HG03439 (cell line): ENCODE results near the gene HES5.

ENCODE experiments used
- ATAC-seq: cut with Tn5 transposase; IDR thresholded peaks from one replicate; pipeline ENCODE4 v1.9.1; 2021; ENCODE audit warnings: mild to moderate bottlenecking, moderate library complexity; ENCODE audit not compliant: unreplicated experiment

Gene HES5

DNA sequence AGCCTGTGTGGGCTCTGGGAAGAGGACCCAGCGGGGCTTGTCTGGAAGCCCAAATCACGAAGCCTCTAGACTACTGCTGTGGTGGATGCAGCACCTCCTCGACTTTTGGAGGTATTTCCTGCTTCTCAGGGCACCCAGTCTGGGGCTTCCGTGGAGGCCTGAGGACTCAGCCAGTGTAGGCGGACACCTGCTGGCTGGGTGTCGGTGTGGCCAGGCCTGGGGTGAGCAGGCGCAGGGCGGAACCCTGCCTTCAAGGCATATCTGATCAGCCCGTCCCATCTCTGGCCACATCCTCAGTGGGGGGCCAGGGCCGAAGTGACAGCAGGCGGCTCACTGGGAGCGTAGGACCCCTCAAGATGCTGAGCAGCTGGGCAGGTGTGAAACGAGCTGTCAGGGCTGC is 47.0 kb downstream of the HES5 start:
- ATAC-seq = no peak

DNA sequence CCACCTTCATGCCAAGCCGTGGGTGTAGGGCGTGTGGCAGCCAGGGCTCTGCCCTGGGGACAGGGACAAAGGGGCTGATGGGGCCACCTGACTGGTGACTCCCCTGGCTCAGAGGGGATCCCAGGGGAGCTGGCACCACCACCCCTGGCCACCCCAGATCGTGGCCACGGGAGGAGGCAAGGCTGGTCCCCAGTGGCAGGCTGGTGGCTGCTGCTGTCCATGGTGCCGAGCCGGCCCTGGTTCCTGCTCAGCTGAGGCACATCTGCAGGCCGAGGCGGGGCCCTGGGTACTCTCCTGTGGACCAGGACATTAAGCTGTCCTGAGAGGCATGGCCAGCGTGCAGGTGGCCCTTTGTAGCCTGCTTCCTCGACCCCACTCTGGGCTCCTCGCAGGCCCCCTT is 47.5 kb downstream of the HES5 start:
- ATAC-seq = no peak

DNA sequence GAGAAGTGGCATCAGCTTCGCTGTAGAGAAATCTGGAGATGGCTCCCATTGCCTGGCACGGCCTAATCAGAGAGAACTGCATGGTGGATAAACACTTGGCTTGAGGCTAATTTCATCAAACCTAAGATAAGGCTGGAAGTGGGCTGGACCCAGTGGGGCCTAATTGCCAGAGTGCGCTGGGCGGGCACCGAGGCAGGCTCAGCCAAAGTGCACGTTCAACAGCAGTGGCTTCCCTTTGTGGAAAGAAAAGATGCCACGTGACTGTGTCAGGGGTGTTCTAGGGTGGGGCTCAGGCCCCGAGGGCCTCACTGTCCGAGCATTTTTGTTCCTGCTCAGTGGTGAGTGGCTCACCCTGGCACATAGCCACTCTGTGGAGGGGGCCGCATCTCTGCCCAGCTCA is 48.2 kb downstream of the HES5 start:
- ATAC-seq = no peak

DNA sequence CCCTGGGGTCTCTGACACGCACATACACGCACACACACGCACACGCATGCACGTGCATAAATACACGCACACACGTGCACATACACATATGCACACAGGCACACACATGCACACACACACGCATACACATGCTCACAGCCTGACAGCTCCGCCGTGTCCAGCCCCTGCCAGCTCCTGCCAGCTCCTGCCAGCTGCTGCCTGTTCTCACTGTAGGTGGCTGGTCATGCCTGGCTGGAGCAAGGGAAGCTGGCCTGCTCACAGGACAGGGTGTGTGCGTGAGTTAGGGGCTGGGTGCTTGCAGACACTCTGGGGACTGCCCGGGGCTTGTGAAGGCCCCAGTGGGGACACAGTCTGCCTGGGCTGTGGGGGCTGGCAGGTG is 49.1 kb downstream of the HES5 start:
- no peak for ATAC-seq

DNA sequence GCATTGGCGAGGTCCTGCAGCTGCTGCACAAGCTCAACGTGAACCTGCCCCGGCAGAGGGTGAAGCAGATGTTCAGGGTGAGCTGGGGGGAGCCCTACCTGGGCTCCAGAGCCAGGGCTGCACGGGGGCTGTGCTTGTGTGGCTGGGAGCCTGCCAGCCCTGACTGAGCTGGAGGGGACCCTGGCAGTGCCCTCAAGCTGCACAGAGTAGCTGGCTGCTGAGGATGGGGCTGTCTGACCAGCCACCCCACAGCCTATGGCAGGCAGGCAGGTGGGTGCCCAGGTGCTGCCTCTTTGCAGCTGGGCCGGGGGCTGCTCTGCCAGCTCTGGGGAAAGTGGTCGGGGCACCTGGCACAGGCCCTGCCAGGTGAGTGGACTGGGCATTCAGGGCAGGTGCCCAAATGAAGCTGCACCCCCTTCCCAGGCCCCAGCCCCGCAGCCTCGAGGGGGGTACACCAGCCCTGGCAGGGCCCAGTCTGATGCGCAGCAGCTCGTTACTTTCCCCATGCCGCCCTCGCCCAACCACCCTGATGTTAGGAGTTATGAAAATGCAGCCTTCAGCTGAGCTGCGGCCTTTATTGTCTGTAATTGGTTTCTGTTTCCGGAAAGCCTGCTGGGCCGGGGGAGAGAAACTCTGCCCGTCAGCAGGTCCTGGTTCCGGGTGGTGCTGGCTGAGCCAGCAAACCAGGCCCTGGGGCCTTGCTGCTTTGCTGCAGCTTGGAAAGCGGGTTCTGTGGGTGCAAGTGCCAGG is 49.7 kb downstream of the HES5 start:
- no peak for ATAC-seq

DNA sequence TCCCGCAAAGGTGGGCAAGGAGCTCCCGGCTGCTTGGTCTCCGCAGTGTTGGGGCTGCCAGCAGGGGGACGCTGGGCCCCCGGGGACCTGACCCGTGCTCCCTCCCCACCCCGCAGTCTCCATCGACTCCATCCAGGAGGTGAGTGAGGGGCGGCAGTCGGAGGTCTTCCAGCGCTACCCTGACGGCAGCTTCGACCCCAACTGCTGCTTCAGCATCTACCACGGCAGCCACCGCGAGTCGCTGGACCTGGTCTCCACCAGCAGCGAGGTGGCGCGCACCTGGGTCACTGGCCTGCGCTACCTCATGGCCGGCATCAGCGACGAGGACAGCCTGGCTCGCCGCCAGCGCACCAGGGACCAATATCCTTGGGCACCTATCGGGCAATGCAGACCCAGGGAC is 50.4 kb downstream of the HES5 start:
- ATAC-seq = no peak

DNA sequence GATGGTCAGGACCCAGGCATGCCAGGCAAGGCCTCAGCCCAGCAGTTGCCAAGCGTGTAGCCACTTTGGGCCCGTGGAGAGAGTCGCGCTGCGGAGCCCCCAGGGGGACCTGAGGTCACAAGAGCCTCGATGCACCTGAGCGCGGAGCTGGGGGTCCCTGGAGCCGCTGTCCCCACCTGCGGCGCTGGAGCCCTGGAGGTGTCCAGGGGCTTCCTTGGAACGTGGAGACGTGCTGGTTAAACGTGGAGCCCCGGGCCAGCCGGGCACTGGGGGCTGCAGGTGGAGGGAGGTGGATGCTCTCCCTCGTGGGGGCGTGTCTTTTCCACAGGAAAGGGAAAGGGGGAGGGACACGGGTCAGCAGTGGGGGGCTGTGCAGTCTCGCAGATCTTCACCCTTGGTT is 50.9 kb downstream of the HES5 start:
- no peak for ATAC-seq
